Kidney epithelial cell (primary cell): ENCODE data around the gene DIP2A. TPM values are rescaled to one million over a fixed set of nuclear protein-coding genes. Genes with fewer than 3 reads are reported as not detected.

ENCODE experiments used
- DNase-seq: peaks from one replicate; pipeline ENCODE4 v3.0.0-alpha.2; 2010; ENCODE audit warnings: low read depth
- H3K27me3 ChIP-seq: 2 replicates; pipeline ENCODE4 v1.6.0; 2011; ENCODE audit warnings: low read length; ENCODE audit not compliant: control insufficient read depth, insufficient read depth
- H3K36me3 ChIP-seq: 2 replicates; pipeline ENCODE4 v1.5.1; 2011; ENCODE audit warnings: low read length; ENCODE audit not compliant: control insufficient read depth, insufficient read depth
- H3K4me3 ChIP-seq: 2 replicates; pipeline ENCODE4 v1.5.1; 2011; ENCODE audit warnings: low read depth, mild to moderate bottlenecking, control low read depth, low read length
- total RNA-seq: library from RNA; depleted of rRNA; stranded (reverse); fragments of >200 nt; gene quantifications from 2 replicates; pipeline ENCODE4 v1.2.3, GENCODE V29; 2015
- TF ChIP-seq, protein P1 (sequence below): IDR thresholded peaks from 2 replicates; pipeline ENCODE4 v1.5.1; 2011; ENCODE audit warnings: mild to moderate bottlenecking, moderate library complexity, low read length, control low read depth, inconsistent platforms; ENCODE audit not compliant: insufficient read depth, poor library complexity, severe bottlenecking

Gene DIP2A
- total RNA-seq, 1 donor from 2014 or later = 16.0 TPM

- Histone ChIP-seq H3K27me3 (peaks cover 9% of the 10 kb centered on the region), H3K4me3 (no peak overlapping the region), H3K36me3 (no peaks in the 10 kb centered on the region)
- TF ChIP-seq, protein P1, sequence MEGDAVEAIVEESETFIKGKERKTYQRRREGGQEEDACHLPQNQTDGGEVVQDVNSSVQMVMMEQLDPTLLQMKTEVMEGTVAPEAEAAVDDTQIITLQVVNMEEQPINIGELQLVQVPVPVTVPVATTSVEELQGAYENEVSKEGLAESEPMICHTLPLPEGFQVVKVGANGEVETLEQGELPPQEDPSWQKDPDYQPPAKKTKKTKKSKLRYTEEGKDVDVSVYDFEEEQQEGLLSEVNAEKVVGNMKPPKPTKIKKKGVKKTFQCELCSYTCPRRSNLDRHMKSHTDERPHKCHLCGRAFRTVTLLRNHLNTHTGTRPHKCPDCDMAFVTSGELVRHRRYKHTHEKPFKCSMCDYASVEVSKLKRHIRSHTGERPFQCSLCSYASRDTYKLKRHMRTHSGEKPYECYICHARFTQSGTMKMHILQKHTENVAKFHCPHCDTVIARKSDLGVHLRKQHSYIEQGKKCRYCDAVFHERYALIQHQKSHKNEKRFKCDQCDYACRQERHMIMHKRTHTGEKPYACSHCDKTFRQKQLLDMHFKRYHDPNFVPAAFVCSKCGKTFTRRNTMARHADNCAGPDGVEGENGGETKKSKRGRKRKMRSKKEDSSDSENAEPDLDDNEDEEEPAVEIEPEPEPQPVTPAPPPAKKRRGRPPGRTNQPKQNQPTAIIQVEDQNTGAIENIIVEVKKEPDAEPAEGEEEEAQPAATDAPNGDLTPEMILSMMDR = no peak
- no peak for DNase-seq
Measured at GRCh38 chr21:46606427-46606813, 147.7 kb downstream of the DIP2A start.

GRCh38 chr21:46607636-46608035 is 148.9 kb downstream of the DIP2A start:
- DNase-seq = no peak
- TF ChIP-seq, protein P1 = no peak

GRCh38 chr21:46608672-46609111 is 150.0 kb downstream of the DIP2A start:
- H3K36me3 ChIP-seq = no peaks in the 10 kb centered on the region
- DNase-seq = no peak
- peaks cover 9% of the 10 kb centered on the region for H3K27me3 ChIP-seq
- TF ChIP-seq, protein P1 = no peak
- H3K4me3 ChIP-seq = no peak overlapping the region

More at GRCh38 chr21:46607636-46608035, 148.9 kb downstream of the DIP2A start:
- no peaks in the 10 kb centered on the region for H3K36me3 ChIP-seq
- no peak overlapping the region for H3K4me3 ChIP-seq
- H3K27me3 ChIP-seq = peaks cover 9% of the 10 kb centered on the region

GRCh38 chr21:46610018-46610701 is 151.5 kb downstream of the DIP2A start:
- Histone ChIP-seq H3K4me3 (no peak overlapping the region), H3K36me3 (no peaks in the 10 kb centered on the region), H3K27me3 (peaks cover 7% of the 10 kb centered on the region)
- DNase-seq = no peak
- TF ChIP-seq, protein P1 = no peak

DNA sequence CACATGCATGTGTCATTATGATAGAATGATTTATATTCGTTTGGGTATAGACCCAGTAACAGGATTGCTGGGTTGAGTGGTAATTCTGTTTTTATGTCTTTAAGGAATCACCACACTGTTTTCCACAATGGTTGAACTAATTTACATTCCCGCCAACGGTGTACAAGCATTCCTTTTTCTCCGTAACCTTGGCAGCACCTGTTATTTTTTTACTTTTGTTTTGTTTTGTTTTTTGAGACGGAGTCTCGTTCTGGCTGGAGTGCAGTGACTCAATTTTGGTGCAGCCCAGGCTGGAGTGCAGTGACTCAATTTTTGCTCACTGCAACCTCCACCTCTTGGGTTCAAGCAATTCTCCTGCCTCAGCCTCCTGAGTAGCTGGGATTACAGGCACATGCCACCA is 154.7 kb downstream of the DIP2A start:
- Histone ChIP-seq H3K4me3 (no peak overlapping the region), H3K36me3 (no peaks in the 10 kb centered on the region), H3K27me3 (peaks cover 2% of the 10 kb centered on the region)
- no peak for DNase-seq
- TF ChIP-seq, protein P1 = no peak

DNA sequence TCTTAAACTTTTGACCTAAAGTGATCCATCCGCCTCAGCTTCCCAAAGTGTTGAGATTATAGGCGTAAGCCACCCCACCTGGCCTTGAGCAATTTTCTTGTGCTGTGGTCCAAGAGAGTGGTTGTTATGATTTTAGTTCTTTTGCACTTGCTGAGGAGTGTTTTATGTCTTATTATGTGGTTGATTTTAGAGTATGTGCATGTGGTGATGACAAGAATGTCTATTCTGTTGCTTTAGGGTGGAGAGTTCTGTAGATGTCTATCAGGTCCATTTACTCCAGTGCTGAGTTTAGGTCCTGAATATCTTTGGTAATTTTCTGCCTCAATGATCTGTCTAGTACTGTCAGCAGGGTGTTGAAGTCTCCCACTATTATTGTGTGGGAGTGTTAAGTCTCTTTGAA is 157.4 kb downstream of the DIP2A start:
- TF ChIP-seq, protein P1 = no peak
- no peaks in the 10 kb centered on the region for H3K36me3 ChIP-seq
- no peaks in the 10 kb centered on the region for H3K27me3 ChIP-seq
- no peak overlapping the region for H3K4me3 ChIP-seq
- no peak for DNase-seq
